GM18505 (cell line): Measurements from ENCODE around the gene GPR162.

Experiments
- ATAC-seq: cut with Tn5 transposase; IDR thresholded peaks from one replicate; pipeline ENCODE4 v1.9.1; 2021; ENCODE audit not compliant: unreplicated experiment
- POLR2A ChIP-seq: IDR thresholded peaks from 4 replicates; pipeline ENCODE4 v1.6.1; 2011; ENCODE audit warnings: borderline replicate concordance; ENCODE audit not compliant: insufficient read depth, insufficient read length; ENCODE audit errors: extremely low read depth

Gene GPR162

GRCh38 chr12:6822426-6823135 lies 960 bp downstream of the GPR162 start:
- ATAC-seq = no peak
- TF ChIP-seq POLR2A = no peak

GRCh38 chr12:6823182-6824084 lies 1.8 kb downstream of the GPR162 start:
- ATAC-seq = no peak
- no peak for TF ChIP-seq POLR2A

GRCh38 chr12:6824085-6824775 lies 2.6 kb downstream of the GPR162 start:
- ATAC-seq = no peak
- TF ChIP-seq POLR2A = no peak

GRCh38 chr12:6824901-6825381 lies 3.3 kb downstream of the GPR162 start:
- TF ChIP-seq POLR2A = no peak
- no peak for ATAC-seq

DNA sequence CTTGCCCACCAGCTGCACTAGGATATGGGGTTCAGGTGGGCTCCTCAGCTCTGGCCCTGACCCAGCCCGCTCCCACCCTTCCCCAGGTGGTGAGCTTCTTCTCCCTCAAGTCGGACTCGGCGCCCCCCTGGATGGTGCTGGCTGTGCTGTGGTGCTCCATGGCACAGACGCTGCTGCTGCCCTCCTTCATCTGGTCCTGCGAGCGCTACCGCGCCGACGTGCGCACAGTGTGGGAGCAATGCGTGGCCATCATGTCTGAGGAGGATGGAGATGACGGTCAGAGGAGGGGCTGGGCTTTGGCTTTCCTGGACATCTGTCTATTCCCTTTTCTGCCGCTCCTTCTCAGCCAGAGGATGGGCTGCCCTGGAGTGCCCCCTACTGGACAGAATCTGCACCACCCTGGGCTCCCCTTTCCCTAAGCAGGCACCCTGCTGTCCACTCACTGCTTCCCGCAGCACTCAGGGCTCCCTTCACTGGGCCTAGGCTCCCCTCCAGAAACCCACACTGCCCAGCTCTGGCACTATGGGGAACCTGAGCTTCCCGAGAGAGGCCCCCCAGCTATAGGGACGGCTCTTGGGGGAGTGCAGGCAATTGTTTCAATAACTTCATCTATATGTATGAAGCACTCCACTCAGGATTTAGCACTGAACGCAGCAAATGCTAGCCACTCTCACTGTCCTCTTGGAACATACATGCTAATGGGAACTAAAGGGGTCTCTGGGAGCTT lies 3.9 kb downstream of the GPR162 start:
- ATAC-seq = no peak

DNA sequence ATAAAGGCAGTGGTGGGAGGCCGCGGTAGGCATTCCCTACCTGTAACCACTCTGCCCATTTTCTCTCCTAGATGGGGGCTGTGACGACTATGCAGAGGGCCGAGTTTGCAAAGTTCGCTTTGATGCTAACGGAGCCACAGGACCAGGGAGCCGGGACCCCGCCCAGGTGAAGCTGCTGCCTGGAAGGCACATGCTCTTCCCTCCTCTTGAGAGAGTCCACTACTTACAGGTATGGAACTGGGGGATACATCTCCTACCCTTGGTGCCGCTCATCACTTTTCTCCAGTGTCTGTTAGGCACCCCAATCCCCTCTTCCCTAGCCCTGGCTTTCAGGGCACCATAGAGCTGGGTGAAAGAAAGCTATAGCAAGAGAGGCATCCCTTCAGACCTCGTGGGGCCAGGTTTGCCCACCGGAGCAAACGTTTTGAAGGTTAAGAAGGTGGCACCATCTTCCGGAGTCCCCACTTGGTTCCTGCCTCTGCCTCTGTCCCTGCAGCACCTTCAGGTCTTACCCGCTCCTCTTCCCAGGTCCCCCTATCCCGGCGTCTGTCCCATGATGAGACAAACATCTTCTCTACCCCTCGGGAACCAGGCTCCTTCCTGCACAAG lies 4.6 kb downstream of the GPR162 start:
- ATAC-seq = no peak
- TF ChIP-seq POLR2A = no peak

More for the DNA sequence above, 3.9 kb downstream of the GPR162 start:
- no peak for TF ChIP-seq POLR2A

DNA sequence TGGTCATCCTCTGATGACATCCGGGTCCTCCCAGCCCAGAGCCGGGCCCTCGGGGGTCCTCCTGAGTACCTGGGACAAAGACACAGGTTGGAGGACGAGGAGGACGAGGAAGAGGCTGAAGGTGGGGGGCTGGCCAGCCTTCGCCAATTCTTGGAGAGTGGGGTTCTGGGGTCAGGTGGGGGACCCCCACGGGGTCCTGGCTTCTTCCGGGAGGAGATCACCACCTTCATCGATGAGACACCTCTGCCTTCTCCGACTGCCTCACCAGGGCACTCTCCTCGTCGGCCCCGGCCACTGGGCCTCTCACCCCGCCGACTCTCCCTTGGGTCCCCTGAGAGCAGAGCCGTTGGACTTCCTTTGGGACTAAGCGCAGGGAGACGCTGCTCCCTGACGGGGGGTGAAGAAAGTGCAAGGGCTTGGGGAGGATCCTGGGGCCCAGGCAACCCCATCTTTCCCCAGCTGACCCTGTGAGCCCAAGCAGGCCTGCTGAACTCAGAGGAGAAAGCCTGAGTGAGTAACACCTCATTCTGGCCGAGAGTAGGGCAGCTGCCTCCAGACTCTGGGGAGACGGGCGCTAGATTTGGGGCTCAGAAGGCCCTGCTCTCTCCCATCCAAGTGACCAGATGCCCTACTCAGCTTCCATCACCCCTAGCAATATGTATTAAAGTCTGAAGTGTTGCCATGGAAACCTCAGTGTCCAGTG lies 5.3 kb downstream of the GPR162 start:
- ATAC-seq = no peak
- TF ChIP-seq POLR2A = no peak

DNA sequence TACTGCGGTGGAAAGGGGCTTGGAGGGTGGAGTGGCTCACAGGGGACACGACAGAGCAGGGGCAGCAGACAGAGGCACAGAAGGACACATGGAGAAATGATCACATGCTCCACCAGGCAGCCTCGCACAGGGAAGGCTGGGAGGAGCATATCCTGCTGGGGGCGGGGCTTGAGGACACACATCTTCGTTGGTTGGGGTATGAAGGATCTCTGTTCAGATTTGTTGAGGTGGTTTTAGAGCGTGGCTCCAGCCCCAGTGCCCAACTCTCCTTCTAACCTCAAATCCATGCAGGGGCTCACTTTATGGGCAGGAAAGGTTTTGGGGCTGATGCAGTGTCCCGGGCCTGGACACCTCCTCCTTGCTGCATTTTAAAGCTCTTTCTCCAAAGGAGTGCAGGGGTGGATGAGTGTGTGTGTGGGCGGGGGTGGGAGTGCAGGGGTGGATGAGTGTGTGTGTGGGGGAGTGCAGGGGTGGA lies 5.9 kb downstream of the GPR162 start:
- no peak for TF ChIP-seq POLR2A
- ATAC-seq = no peak

GRCh38 chr12:6827982-6828780 lies 6.6 kb downstream of the GPR162 start, which contains the start of gene P3H3:
TSS of gene P3H3 (plus strand) at chr12:6828407. CDS start at chr12:6828441, 34 bp downstream.
- TF ChIP-seq POLR2A = no peak
- no peak for ATAC-seq

DNA sequence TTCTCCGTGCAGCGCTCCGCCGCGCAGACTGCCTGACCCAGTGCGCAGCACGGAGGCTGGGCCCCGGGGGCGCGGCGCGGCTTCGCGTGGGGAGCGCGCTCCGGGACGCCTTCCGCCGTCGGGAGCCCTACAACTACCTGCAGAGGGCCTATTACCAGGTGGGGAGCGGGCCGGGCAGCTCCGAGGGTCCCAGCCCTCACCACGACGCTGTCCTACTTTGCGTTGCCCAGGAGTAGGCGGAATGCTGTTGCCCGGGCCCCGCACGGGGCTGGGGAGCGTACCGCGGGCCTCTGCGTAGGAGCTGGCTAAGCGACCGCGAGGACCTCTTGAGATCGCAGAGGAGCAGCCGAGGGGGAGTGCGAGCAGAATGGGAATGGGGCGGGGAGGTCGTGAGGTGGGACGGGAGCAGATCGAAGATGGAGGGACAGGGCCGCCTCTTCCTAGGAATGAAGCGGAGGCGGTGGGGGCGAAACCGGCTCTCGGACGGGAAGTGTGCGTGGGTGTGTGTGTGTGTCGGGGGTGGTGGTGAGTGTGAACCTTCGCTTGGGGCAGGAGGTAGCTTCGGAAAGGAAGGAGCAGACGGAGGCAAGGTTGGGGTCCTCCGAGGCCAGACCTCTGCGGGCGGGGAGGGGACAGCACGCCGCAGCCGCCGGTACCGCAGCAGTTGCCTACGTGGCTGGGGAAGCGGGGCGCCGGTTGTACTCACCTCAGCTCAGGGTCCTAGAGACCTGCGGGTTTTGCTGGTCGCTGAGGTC lies 7.3 kb downstream of the GPR162 start:
- ATAC-seq = no peak
- TF ChIP-seq POLR2A = no peak
